22Rv1 (cell line): ENCODE results near the gene DBNL.
"Not testable (repeated sequence)": the region's sequence is repeated elsewhere in the genome, so short reads cannot be mapped to it uniquely, and the experiment has no call there.

Experiments used
- CTCF ChIP-seq: fragments of 450-650 bp; IDR thresholded peaks from 2 replicates; pipeline ENCODE4 v1.5.1; 2017; ENCODE audit warnings: mild to moderate bottlenecking
- ZFX ChIP-seq: fragments of 450-650 bp; IDR thresholded peaks from 2 replicates; pipeline ENCODE4 v1.6.1; 2017; ENCODE audit warnings: antibody characterized with exemption, borderline replicate concordance

GRCh38 chr7:44029433-44029832 is 15.1 kb upstream of the DBNL start:
- not testable (repeated sequence) for TF ChIP-seq CTCF, ZFX
